ENCODE results near the gene COA7.
"Not testable (repeated sequence)": the region's sequence is repeated elsewhere in the genome, so short reads cannot be mapped to it uniquely, and the experiment has no call there.

The COA7 gene

GRCh38 chr1:52733368-52733767 lies 35.2 kb upstream of the COA7 start:
- POLR2A ChIA-PET, result interaction anchor here (0.6 to 1.0 kb wide), 2 partner anchors 12 to 314 kb away, joined by 3 to 4 read pairs; no protein-coding TSS in a partner anchor
- no peak for DNase-seq (ENCODE audit: extremely low spot score)
- CTCF ChIA-PET, result interaction anchor here (0.7 to 1.5 kb wide), 2 partner anchors 15 to 33 kb away, joined by 3 to 4 read pairs; no protein-coding TSS in a partner anchor
- TF ChIP-seq BHLHE40 (IDR thresholded peaks at IDR 0.05; ENCODE audit: borderline replicate concordance) (no peak), ELF4 (IDR thresholded peaks at IDR 0.05) (no peak), FOXK2 (IDR thresholded peaks at IDR 0.05) (no peak), HDGF (IDR thresholded peaks at IDR 0.05; ENCODE audit: borderline replicate concordance) (no peak), ZNF384 (IDR thresholded peaks at IDR 0.05) (no peak), FOXM1 (IDR thresholded peaks at IDR 0.05; ENCODE audit: borderline replicate concordance) (no peak)
- TF ChIP-seq, protein P1, sequence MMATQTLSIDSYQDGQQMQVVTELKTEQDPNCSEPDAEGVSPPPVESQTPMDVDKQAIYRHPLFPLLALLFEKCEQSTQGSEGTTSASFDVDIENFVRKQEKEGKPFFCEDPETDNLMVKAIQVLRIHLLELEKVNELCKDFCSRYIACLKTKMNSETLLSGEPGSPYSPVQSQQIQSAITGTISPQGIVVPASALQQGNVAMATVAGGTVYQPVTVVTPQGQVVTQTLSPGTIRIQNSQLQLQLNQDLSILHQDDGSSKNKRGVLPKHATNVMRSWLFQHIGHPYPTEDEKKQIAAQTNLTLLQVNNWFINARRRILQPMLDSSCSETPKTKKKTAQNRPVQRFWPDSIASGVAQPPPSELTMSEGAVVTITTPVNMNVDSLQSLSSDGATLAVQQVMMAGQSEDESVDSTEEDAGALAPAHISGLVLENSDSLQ (IDR thresholded peaks at IDR 0.05), result no peak

DNA sequence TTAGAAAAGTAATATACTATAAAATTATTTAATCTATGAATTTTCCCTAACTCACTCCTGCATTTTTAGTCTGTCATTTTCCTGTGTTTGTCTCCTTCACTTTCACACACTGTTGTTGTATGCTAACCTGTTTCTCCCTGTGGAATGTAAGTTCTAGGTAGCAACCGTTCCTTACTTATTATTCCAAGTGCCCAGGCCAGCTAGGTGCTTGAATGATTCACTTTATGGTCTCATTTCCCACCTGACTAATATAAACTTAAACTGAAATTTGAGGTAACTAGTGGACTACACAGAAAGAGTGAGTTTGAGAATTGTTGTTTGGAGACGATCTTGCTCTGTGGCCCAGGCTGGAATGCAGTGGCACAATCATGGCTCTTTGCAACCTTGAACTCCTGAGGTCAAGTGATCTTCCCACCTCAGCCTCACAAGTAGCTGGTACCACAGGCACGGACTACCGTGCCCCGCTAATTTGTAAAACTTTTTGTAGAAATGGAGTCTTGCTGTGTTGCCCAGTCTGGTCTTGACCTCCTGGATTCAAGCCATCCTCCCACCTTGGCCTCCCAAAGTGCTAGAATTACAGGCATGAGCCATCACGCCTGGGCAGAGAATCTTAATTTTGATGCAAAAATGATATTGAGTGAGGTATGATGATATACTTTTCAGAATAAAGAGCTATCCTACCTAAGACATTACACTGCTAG lies 30.0 kb upstream of the COA7 start:
- TF ChIP-seq CTBP1 (IDR thresholded peaks at IDR 0.05; ENCODE audit: borderline replicate concordance), result no peak
- no peak for TF ChIP-seq HDGF (IDR thresholded peaks at IDR 0.05; ENCODE audit: borderline replicate concordance)
- no peak for TF ChIP-seq NFRKB (IDR thresholded peaks at IDR 0.05)
- no peak for TF ChIP-seq ARNT (IDR thresholded peaks at IDR 0.05)
- TF ChIP-seq FOXA1 (IDR thresholded peaks at IDR 0.05), result no peak
- TF ChIP-seq, protein P1 (IDR thresholded peaks at IDR 0.05), result no peak
- TF ChIP-seq ELF4 (IDR thresholded peaks at IDR 0.05), result no peak
- POLR2A ChIA-PET, result interaction anchor here (1.0 to 3.9 kb wide), 3 partner anchors 21 to 25 kb away, joined by 3 to 22 read pairs (median 3); no protein-coding TSS in a partner anchor
- no peak for DNase-seq (ENCODE audit: extremely low spot score)
- CTCF ChIA-PET, result interaction anchor here (0.7 to 1.3 kb wide), 2 partner anchors 12 kb away, joined by 3 read pairs; no protein-coding TSS in a partner anchor

- ChIA-PET POLR2A (interaction anchor here (1.1 to 3.9 kb wide), 4 partner anchors 22 to 115 kb away, joined by 3 to 22 read pairs (median 6); partner anchors contain the start of gene ZYG11A), CTCF (interaction anchor here (0.7 kb wide), 1 partner anchor 13 kb away, joined by 3 read pairs; no protein-coding TSS in a partner anchor)
- peak; percentile 17 for DNase-seq (ENCODE audit: extremely low spot score)
- TF ChIP-seq L3MBTL2 (conservative IDR thresholded peaks at IDR 0.05), result 0 out of 2 replicates have a peak, but pooled peaks have one; percentile 19
- no peak for TF ChIP-seq ELF4 (IDR thresholded peaks at IDR 0.05)
Measured at GRCh38 chr1:52727114-52727586, 29.0 kb upstream of the COA7 start.

GRCh38 chr1:52726265-52727113 lies 28.3 kb upstream of the COA7 start, which contains the start of gene ZYG11B:
Gene ZYG11B (plus strand): TSS chr1:52726453. CDS start chr1:52726654, 201 bp downstream.
- POLR2A ChIA-PET, result interaction anchor here (0.6 to 3.9 kb wide), 10 partner anchors 11 to 116 kb away, joined by 3 to 22 read pairs (median 3); partner anchors contain the start of gene ZYG11A
- CTCF ChIA-PET, result interaction anchor here (0.8 kb wide), 1 partner anchor 41 kb away, joined by 3 read pairs; no protein-coding TSS in a partner anchor
- TF ChIP-seq FOXM1 (IDR thresholded peaks at IDR 0.05; ENCODE audit: borderline replicate concordance) (peak; percentile 25; the same call in 1 of the 2 replicates), NFRKB (IDR thresholded peaks at IDR 0.05) (no peak)
- DNase-seq (ENCODE audit: extremely low spot score), result peak; percentile 96

DNA sequence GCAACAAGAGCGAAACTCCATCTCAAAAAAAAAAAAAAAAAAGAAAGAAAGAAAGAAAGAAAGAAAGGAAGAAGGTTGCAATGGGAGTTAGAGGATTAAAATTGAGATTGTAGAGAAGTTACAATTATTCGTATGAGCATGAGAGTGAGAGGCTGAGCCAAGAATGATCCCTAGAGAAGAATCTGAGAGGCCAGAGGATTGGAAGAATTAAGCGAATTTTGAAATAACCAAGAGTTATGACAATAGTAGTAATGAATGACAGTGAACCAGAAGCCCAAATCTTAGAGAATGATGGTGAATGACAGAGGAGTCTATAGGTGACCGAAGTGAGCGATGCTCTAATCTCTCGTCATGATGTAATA lies 27.7 kb upstream of the COA7 start:
- no peak for DNase-seq (ENCODE audit: extremely low spot score)
- CTCF ChIA-PET, result interaction anchor here (0.8 kb wide), 1 partner anchor 40 kb away, joined by 3 read pairs; no protein-coding TSS in a partner anchor
- POLR2A ChIA-PET, result interaction anchor here (0.6 to 3.9 kb wide), 9 partner anchors 10 to 117 kb away, joined by 3 to 22 read pairs (median 3); partner anchors contain the start of gene ZYG11A
- no peak for TF ChIP-seq ELF4 (IDR thresholded peaks at IDR 0.05)
- TF ChIP-seq SUZ12 (IDR thresholded peaks at IDR 0.05), result no peak
- TF ChIP-seq FOXK2 (IDR thresholded peaks at IDR 0.05), result no peak
- TF ChIP-seq TARDBP (IDR thresholded peaks at IDR 0.05), result no peak
- TF ChIP-seq CTBP1 (IDR thresholded peaks at IDR 0.05; ENCODE audit: borderline replicate concordance), result no peak
- 0 out of 2 replicates have a peak, but pooled peaks have one; percentile 56 for TF ChIP-seq ZNF384 (IDR thresholded peaks at IDR 0.05)
- TF ChIP-seq, protein P1 (IDR thresholded peaks at IDR 0.05), result peak; percentile 41; the same call in 1 of the 2 replicates
- no peak for TF ChIP-seq L3MBTL2 (conservative IDR thresholded peaks at IDR 0.05)
- TF ChIP-seq NFRKB (IDR thresholded peaks at IDR 0.05), result no peak
- TF ChIP-seq BHLHE40 (IDR thresholded peaks at IDR 0.05; ENCODE audit: borderline replicate concordance), result no peak
- no peak for TF ChIP-seq FOXM1 (IDR thresholded peaks at IDR 0.05; ENCODE audit: borderline replicate concordance)
- TF ChIP-seq LEF1 (IDR thresholded peaks at IDR 0.05; ENCODE audit: borderline replicate concordance), result no peak
- TF ChIP-seq FOXA1 (IDR thresholded peaks at IDR 0.05), result no peak

DNA sequence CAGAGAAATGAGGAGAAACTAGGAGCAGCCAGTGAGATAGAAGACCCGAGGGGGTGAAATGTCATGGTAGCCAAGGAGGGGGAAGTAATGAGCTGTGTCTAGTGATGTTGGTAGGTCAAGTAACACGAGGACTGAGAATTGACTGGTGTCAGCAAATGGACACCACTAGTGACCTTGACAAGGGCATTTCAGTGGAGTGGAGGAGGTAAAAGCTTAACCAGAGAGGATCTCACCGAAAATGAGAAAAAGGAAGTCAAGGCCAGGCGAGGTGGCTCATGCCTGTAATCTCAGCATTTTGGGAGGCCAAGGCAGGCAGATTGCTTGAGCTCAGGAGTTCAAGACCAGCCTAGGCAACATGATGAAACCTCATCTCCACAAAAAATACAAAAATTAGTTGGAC lies 25.1 kb upstream of the COA7 start:
- DNase-seq (ENCODE audit: extremely low spot score), result no peak
- ChIA-PET POLR2A (no interaction called here), CTCF (no interaction called here)
- TF ChIP-seq FOXA1 (IDR thresholded peaks at IDR 0.05), result no peak
- TF ChIP-seq SP1 (IDR thresholded peaks at IDR 0.05), result no peak

DNA sequence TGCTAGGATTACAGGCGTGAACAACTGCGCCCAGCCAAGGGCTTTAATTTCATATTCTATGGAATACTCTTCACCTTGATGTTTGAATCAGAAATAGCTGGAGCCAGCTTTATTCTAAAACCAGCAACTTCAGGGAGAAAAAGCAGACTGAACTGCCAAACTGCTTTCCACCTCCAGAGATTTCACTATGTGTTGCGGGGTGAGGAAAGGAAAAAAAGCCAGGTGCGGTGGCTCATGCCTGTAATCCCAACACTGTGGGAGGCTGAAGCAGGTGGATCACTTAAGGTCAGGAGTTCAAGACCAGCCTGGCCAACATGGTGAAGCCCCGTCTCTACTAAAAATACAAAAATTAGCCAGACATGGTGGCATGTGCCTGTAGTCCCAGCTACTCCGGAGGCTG lies 17.1 kb upstream of the COA7 start:
- not testable (repeated sequence) for DNase-seq (ENCODE audit: extremely low spot score)
- POLR2A ChIA-PET, result interaction anchor here (1.3 to 2.5 kb wide), 3 partner anchors 11 to 311 kb away, joined by 3 to 7 read pairs (median 4); partner anchors contain the start of genes ORC1, PRPF38A and ZYG11B
- CTCF ChIA-PET, result interaction anchor here (0.6 kb wide), 1 partner anchor 131 kb away, joined by 3 read pairs; no protein-coding TSS in a partner anchor
